ENCODE measurements around the gene KLHL7.

KLHL7 gene

GRCh38 chr7:23183279-23184012 is 77.9 kb downstream of the KLHL7 start:
- TF ChIP-seq GATA2 (IDR thresholded peaks at IDR 0.05; ENCODE audit: low read depth, low read length): no peak
- no peak for TF ChIP-seq GATA3 (IDR thresholded peaks at IDR 0.05; ENCODE audit: low read depth, low read length)

GRCh38 chr7:23184291-23184690 is 78.7 kb downstream of the KLHL7 start:
- TF ChIP-seq GATA3 (IDR thresholded peaks at IDR 0.05; ENCODE audit: low read depth, low read length) (no peak), GATA2 (IDR thresholded peaks at IDR 0.05; ENCODE audit: low read depth, low read length) (no peak)

GRCh38 chr7:23184709-23185359 is 79.2 kb downstream of the KLHL7 start:
- TF ChIP-seq GATA3 (IDR thresholded peaks at IDR 0.05; ENCODE audit: low read depth, low read length): no peak
- TF ChIP-seq GATA2 (IDR thresholded peaks at IDR 0.05; ENCODE audit: low read depth, low read length): no peak

- TF ChIP-seq GATA3 (IDR thresholded peaks at IDR 0.05; ENCODE audit: low read depth, low read length) (no peak), GATA2 (IDR thresholded peaks at IDR 0.05; ENCODE audit: low read depth, low read length) (no peak)
Observed at GRCh38 chr7:23185980-23186379, 80.4 kb downstream of the KLHL7 start.

- TF ChIP-seq GATA2 (IDR thresholded peaks at IDR 0.05; ENCODE audit: low read depth, low read length) (peak; percentile 61; the same call in 1 of the 2 replicates), GATA3 (IDR thresholded peaks at IDR 0.05; ENCODE audit: low read depth, low read length) (no peak)
Observed at GRCh38 chr7:23191022-23191421, 85.4 kb downstream of the KLHL7 start.

- TF ChIP-seq GATA2 (IDR thresholded peaks at IDR 0.05; ENCODE audit: low read depth, low read length) (no peak), GATA3 (IDR thresholded peaks at IDR 0.05; ENCODE audit: low read depth, low read length) (no peak)
Observed at GRCh38 chr7:23196306-23196705, 90.7 kb downstream of the KLHL7 start.

- TF ChIP-seq GATA2 (IDR thresholded peaks at IDR 0.05; ENCODE audit: low read depth, low read length) (no peak), GATA3 (IDR thresholded peaks at IDR 0.05; ENCODE audit: low read depth, low read length) (no peak)
Observed at GRCh38 chr7:23200331-23200730, 94.7 kb downstream of the KLHL7 start.

- no peak for TF ChIP-seq GATA2 (IDR thresholded peaks at IDR 0.05; ENCODE audit: low read depth, low read length)
- TF ChIP-seq GATA3 (IDR thresholded peaks at IDR 0.05; ENCODE audit: low read depth, low read length): no peak
Observed at GRCh38 chr7:23204241-23204640, 98.7 kb downstream of the KLHL7 start.

GRCh38 chr7:23205577-23205908 is 100.0 kb downstream of the KLHL7 start:
- TF ChIP-seq GATA3 (IDR thresholded peaks at IDR 0.05; ENCODE audit: low read depth, low read length) (no peak), GATA2 (IDR thresholded peaks at IDR 0.05; ENCODE audit: low read depth, low read length) (no peak)

- no peak for TF ChIP-seq GATA2 (IDR thresholded peaks at IDR 0.05; ENCODE audit: low read depth, low read length)
- TF ChIP-seq GATA3 (IDR thresholded peaks at IDR 0.05; ENCODE audit: low read depth, low read length): no peak
Observed at GRCh38 chr7:23205909-23206767, 100.6 kb downstream of the KLHL7 start.

- TF ChIP-seq GATA2 (IDR thresholded peaks at IDR 0.05; ENCODE audit: low read depth, low read length) (no peak), GATA3 (IDR thresholded peaks at IDR 0.05; ENCODE audit: low read depth, low read length) (no peak)
Observed at GRCh38 chr7:23207021-23207420, 101.4 kb downstream of the KLHL7 start.

GRCh38 chr7:23207884-23208283 is 102.3 kb downstream of the KLHL7 start:
- TF ChIP-seq GATA3 (IDR thresholded peaks at IDR 0.05; ENCODE audit: low read depth, low read length) (no peak), GATA2 (IDR thresholded peaks at IDR 0.05; ENCODE audit: low read depth, low read length) (no peak)

GRCh38 chr7:23208316-23208715 is 102.7 kb downstream of the KLHL7 start:
- TF ChIP-seq GATA2 (IDR thresholded peaks at IDR 0.05; ENCODE audit: low read depth, low read length) (no peak), GATA3 (IDR thresholded peaks at IDR 0.05; ENCODE audit: low read depth, low read length) (no peak)

GRCh38 chr7:23210506-23210905 is 104.9 kb downstream of the KLHL7 start:
- TF ChIP-seq GATA2 (IDR thresholded peaks at IDR 0.05; ENCODE audit: low read depth, low read length) (no peak), GATA3 (IDR thresholded peaks at IDR 0.05; ENCODE audit: low read depth, low read length) (no peak)

Measured in SH-SY5Y (cell line).